DMS153 (cell line): ENCODE results near the gene PRKN.

ENCODE experiments used
- DNase-seq: peaks from one replicate; lab custom pipeline; 2025; lab: John Stamatoyannopoulos, UW

The PRKN gene

GRCh38 chr6:161596807-161597520 lies 1130.6 kb downstream of the PRKN start:
- DNase-seq: no peak

DNA sequence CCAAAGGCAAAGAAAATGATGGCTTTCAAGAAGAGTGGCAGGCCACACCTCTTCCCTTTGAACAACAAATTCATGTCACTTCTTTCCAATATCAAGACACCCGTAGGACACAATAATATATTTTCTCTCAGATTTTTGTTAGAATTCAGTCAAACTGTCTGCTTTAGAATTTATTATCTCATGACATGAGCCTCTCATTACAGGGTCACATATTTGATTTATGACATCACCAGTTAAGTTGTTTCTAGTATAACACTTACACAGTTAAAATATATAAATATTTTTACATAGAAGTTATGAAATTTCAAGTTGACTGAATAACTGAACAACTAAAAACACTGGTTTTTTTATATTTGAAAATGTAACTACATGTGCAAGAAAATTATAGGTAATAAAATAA lies 1133.2 kb downstream of the PRKN start:
- DNase-seq: no peak

- no peak for DNase-seq
Observed at GRCh38 chr6:161590961-161591627, 1136.5 kb downstream of the PRKN start.

DNA sequence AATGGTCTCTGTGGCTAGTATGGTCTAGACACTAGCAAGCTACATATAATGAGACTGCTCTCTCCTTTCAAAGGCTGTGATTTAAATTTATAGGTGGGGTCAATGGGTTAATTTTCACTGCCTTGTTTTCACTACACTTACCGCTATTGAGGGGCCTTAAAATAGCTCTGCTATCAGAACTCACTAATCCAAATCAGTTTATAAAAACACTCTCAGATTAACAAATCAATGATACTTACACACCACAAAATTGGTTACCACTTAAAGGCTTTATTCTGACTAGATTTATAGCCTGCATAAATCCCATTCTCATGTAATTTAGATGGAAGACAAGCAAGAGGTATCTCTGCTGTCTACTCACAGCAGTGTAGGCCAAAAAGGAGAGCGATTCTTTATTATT lies 1140.7 kb downstream of the PRKN start:
- DNase-seq: no peak

GRCh38 chr6:161584621-161585340 lies 1142.8 kb downstream of the PRKN start:
- no peak for DNase-seq

- no peak for DNase-seq
Observed at GRCh38 chr6:161584051-161584450, 1143.5 kb downstream of the PRKN start.

DNA sequence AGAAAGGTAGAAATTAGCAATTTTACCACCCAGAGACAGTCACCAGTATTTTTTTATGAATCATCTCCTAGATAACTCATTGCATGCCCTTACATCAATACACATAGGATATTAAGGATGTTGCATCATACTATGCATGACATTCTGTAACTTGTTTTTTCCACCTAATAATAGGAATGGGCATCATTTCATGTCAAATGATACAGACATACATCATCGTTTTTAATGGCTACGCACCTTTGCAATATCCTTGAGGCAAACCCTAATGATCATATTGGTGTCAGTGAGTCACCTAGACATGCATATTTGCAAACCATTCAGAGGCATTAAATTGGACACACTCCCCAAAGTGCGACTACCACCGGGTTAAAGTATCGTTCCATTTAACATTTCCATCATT lies 1144.0 kb downstream of the PRKN start:
- DNase-seq: no peak

DNA sequence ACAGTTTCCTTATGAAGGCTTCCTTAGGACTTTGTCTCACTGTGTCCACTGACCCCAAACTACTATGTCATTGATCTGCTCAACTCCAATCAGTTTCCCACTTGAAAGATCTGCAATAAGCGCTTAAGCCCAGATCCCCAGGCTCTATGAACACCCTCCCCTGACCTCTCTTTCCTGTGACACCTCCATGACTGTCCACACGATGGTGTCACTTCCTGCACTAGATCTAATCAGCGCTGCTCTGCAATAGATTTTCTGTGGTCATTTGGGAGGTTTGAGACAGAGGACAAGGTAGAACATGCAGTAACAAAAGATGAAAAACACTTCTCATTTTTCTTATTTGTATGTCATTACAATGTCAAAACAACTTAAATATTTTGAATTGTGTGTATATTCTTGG lies 1149.1 kb downstream of the PRKN start:
- DNase-seq: no peak

- DNase-seq: no peak
Observed at GRCh38 chr6:161575523-161576254, 1151.9 kb downstream of the PRKN start.

GRCh38 chr6:161568885-161569456 lies 1158.6 kb downstream of the PRKN start:
- no peak for DNase-seq

GRCh38 chr6:161564952-161565351 lies 1162.6 kb downstream of the PRKN start:
- DNase-seq: no peak

- DNase-seq: no peak
Observed at GRCh38 chr6:161561908-161562307, 1165.7 kb downstream of the PRKN start.

DNA sequence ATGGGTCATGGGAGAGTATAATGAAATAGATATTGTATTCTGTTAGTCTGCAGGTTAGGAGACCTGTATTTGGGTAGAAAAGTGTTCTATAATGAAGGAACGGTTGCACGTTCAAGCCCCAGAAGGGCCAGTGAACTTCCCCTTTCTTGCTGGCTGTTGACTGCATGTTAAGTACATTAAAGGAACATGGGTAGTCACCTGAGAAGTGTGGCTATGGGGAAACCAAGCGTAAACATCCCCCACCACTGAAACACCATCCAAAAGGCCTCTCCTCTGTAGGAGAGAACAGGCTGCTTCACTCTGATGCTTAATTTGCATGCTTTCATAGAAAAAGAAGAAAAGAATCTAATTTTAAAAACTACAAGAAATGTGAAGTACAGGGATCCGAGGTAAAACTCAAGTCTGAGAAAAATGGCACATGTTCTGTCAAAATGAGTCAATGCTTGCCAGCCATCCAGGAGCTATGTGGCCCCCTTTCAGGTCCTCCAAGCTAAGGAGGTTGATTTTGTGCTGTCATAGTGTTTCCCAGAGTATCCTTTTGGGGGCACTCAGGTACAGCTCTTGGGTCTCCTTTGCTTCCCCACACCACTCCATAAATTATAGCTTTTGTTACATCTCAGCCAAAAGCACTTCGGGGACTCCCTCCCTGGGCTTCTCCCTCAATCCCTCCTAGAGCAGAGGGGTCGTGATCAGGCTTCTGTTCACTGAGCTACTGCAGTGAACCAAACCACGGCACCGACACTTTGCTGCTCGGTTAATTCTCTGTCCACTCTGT lies 1170.0 kb downstream of the PRKN start:
- no peak for DNase-seq

DNA sequence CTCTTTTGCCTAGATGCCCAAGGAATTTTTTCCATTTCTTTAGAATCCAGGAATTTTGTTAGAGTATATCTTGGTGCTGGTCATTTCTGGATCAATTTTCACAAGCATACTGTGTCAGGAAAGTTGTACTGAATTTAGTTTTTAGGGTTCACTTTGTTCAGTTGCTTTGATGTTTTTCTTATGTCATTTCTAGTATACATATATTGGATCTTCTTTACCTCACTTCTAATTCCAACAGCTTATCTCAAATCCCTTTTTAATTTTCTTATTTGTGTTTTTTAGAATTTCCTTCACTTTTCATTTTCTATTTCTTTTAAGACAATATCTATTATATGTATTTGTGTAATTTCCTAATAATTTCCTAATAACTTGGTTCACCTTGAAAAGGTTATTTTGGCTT lies 1172.7 kb downstream of the PRKN start:
- DNase-seq: no peak

DNA sequence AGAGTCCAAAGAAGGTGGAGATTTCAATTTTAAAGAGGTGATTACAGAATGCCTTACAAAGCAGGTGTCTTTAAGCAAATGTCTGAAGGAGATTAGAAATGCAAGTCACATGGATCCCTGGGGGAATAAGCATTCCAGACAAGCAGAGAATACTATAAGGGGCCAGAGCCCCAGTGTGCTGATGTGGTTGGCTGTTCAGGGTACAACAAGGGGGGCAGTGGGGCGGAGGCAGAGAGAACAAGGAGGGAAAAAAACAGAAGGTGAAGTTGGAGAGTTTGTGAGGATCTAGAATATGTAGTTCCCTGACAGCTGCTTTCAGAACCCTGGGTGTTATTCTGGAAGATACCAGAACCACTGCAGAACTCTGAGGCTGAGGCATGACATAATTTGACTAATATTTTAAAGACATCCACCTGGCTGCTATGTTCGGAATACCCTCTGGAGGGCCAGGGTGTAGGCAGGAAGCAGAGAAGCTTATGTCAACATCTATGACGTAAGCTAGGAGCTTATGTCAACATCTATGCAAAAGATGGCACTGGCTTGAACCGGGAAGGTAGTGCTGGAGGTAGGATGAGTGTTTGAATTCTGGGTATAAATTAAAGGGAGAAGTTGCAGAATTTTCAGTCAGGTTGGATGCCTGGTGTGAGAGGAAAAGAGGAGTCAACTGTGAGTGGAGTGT lies 1177.5 kb downstream of the PRKN start:
- DNase-seq: peak; percentile 80

DNA sequence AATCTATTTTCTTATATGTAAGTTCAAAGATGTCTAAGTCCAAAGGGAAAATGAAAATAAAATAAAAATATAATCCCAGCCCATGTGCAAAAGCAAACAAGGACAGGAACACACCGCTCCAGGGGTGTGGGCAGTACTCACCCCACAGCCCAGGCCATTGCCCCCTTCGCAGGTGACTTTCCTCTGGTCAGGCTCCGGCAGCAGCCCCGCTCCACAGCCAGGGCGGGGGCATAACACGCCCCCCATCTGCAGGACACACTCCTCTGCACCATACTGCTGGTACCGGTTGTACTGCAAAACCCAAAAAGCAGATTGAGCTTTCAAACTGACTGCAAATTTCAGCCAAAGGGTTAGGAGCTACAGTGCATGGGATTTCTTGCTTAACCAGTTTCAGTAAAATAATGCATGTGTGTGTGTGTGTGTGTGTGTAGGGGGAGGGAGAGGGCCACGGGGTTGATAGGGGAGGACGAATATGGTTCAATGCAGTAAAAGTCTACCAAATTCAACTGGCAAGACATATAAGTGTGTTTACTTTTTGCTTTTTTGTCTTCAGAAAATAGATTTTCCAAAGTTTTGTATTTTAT lies 1178.8 kb downstream of the PRKN start:
- DNase-seq: no peak

DNA sequence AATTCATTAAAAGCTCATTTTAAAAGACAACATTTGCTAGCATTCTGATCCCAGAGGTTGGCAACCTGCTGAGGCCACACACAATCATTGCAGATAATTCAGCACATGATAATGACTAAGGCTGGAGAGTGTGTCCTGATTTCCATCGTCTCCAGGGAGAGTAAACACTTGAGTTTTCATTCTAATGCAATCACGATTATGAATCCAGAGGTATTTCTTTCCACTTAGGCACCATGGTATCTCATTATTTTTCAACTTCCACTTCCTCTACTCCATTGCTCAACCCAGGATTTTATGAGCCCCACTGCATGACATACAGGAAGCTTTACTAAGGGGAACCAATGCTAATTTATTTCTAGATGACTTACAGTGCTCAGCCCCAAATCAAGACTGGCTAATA lies 1179.9 kb downstream of the PRKN start:
- peak; percentile 43 for DNase-seq

- no peak for DNase-seq
Observed at GRCh38 chr6:161546632-161547031, 1180.9 kb downstream of the PRKN start.

- DNase-seq: no peak
Observed at GRCh38 chr6:161545741-161546140, 1181.8 kb downstream of the PRKN start.

DNA sequence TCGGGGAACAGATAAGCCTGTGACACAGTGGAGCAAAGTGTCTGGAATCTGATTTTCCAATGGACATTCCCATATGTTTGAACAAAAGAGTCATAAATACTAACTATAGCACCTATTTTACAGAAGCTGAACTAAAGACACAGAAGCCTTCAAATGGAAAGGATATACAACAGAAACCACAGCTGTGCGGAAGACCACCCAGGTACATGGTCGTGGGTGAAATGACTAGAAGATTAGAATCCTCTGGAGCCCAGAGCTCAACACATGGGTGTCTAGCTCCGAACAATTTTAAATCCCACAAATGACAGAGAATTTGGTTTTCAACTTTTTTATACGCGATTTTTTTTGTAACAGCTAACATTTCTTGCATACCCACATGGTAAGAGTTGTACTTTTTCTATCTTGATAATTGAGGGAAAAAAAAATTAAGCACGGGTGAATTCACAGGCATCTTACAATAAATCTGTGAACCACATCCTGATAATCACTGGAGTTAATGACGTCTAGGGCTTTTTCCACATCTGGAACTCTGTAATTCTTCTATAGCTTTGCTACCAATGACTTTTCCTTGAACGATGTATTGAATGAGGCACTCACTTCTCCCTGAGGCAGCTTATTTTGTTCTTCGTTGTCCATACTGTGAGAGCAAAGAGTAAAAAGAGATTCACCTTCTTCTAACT lies 1182.6 kb downstream of the PRKN start:
- no peak for DNase-seq
